Endodermal cell (in vitro differentiated cells): ENCODE measurements around the gene SALL2. TPM values are rescaled to one million over a fixed set of nuclear protein-coding genes. Genes with fewer than 3 reads are reported as not detected.

Experiments used
- DNase-seq: peaks from one replicate; pipeline ENCODE4 v3.0.0-alpha.2; 2017
- H3K27ac ChIP-seq: 2 replicates; pipeline ENCODE4 v1.5.1; 2013; ENCODE audit warnings: mild to moderate bottlenecking, low read depth, low read length, moderate library complexity
- H3K27me3 ChIP-seq: 2 replicates; pipeline ENCODE4 v1.6.1; 2013; ENCODE audit warnings: mild to moderate bottlenecking, low read length, moderate library complexity; ENCODE audit not compliant: insufficient read depth, control insufficient read depth, poor library complexity, severe bottlenecking
- H3K36me3 ChIP-seq: 2 replicates; pipeline ENCODE4 v1.7.0; 2013; ENCODE audit warnings: mild to moderate bottlenecking, low read length, moderate library complexity; ENCODE audit not compliant: control insufficient read depth, insufficient read depth
- H3K4me1 ChIP-seq: one replicate; pipeline ENCODE4 v1.7.0; 2013; ENCODE audit warnings: low read length; ENCODE audit not compliant: control insufficient read depth, insufficient read depth
- H3K4me3 ChIP-seq: 2 replicates; pipeline ENCODE4 v1.5.1; 2013; ENCODE audit warnings: mild to moderate bottlenecking, low read length, moderate library complexity
- H3K9ac ChIP-seq: 2 replicates; pipeline ENCODE4 v1.6.1; 2013; ENCODE audit warnings: mild to moderate bottlenecking, low read length, moderate library complexity; ENCODE audit not compliant: poor library complexity, severe bottlenecking; ENCODE audit errors: extremely low read depth
- H3K9me3 ChIP-seq: 2 replicates; pipeline ENCODE4 v1.6.1; 2013; ENCODE audit warnings: mild to moderate bottlenecking, low read length, moderate library complexity; ENCODE audit not compliant: control insufficient read depth
- H3K27ac Mint-ChIP-seq: 2 replicates; pipeline ENCODE4 v1.8.0; 2020; ENCODE audit warnings: mixed read lengths
- H3K27me3 Mint-ChIP-seq: 2 replicates; pipeline ENCODE4 v1.8.0; 2021; ENCODE audit warnings: mild to moderate bottlenecking, mixed read lengths; ENCODE audit not compliant: insufficient read depth
- H3K36me3 Mint-ChIP-seq: 2 replicates; pipeline ENCODE4 v1.8.0; 2020; ENCODE audit warnings: low read depth, mixed read lengths
- H3K4me1 Mint-ChIP-seq: 2 replicates; pipeline ENCODE4 v1.8.0; 2020; ENCODE audit warnings: mixed read lengths
- H3K4me3 Mint-ChIP-seq: 2 replicates; pipeline ENCODE4 v1.8.0; 2020; ENCODE audit warnings: mild to moderate bottlenecking, moderate library complexity, mixed read lengths
- H3K9me3 Mint-ChIP-seq: 2 replicates; pipeline ENCODE4 v1.8.0; 2020; ENCODE audit warnings: mild to moderate bottlenecking, mixed read lengths
- WGBS, 2 experiments: methylation state at CpG; one replicate each; pipeline versions ENCODE4 v1.1.5 to v1.1.7; 2013; ENCODE audit warnings: missing lambda C conversion rate in 2 of 2, mixed read lengths in 1 of 2; ENCODE audit not compliant: insufficient coverage in 1 of 2, insufficient read length in 1 of 2; 5-methylcytosine and 5-hydroxymethylcytosine counted together
- total RNA-seq, 2 donors: library from RNA; stranded (reverse); fragmentation: NEBNext Ultra II Directional in 1 of 2; extraction: Animal tissue kit (Norgen Biotek cat#: 25700) in 1 of 2; gene quantifications; 2 replicates in 1 of 2; 3 replicates in 1 of 2; pipeline ENCODE4 v1.2.1, GENCODE V29; 2021
- TF ChIP-seq, protein P1 (sequence below): fragments of 200-600 bp; sonication (generic); conservative IDR thresholded peaks from 2 replicates; pipeline ENCODE4 v1.5.0; 2021; ENCODE audit warnings: antibody characterized with exemption, mild to moderate bottlenecking

SALL2 gene
- total RNA-seq, 2 donors from 2014 or later, result 78.6 to 120 TPM

DNA sequence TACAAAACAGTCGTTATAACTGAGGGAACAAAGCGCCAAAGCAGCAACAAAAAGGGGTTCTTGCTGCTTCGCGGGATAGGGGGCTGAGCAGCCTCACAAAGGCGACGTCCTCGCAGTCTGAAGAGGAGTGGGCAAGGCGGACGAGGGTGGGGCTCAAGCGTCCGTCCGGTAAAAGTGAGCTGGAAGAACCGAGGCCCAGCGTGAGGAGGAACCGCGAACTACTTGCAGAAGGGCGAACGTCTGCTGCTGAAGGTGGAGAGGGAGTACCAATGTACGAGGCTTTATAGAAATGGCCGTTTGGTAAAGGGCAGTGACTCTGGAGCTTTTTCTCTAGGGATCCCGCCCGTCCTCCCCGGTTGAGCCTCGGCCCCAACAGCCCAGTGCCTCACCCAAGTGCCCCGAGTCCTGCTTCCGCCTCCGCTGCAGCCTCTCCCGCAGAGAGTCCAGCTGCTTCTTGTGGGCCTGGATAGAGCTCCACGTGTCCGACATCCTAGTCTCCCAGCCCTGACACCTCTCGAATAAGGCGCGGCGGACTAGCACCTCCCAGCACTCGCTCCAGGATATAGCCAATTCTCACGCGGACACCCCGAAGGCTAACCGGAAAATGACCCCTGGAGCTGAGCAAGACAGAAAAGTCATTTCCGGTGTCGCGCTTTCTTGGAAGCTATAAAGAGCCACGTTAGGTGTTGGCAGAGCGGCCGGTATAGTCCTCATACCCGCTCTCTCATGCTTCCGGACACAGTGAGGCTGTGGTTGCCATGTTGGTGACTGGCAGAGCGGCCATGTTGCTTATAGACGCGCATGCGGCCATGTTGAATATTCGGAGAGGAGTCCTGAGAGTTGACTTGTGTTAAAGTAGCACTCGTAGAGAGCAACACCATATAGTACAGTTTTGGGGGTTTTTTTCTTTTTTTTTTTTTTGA, 15.2 kb downstream of the SALL2 start, which contains the start of gene METTL3:
METTL3 (minus strand) TSS at position 606 of the 923 bp plus-strand sequence; CDS start at position 489, 117 bp downstream.
- Histone ChIP-seq H3K4me1 (no peaks in the 10 kb centered on the region), H3K9ac (peak within 1 kb of the TSS; percentile 85), H3K27ac (peak within 1 kb of the TSS; percentile 59), H3K4me3 (peak within 1 kb of the TSS; percentile 99), H3K27me3 (no peaks in the 10 kb centered on the region), H3K36me3 (peaks cover 26% of the 10 kb centered on the region), H3K9me3 (peaks cover 11% of the 10 kb centered on the region)
- Mint-ChIP-seq H3K9me3 (peaks cover 8% of the 10 kb centered on the region), H3K27me3 (no peaks in the 10 kb centered on the region), H3K4me1 (peaks cover 20% of the 10 kb centered on the region), H3K4me3 (peak within 1 kb of the TSS; percentile 99), H3K36me3 (peaks cover 29% of the 10 kb centered on the region), H3K27ac (peak within 1 kb of the TSS; percentile 98)
- 0% methylated on average over 23 to 53 of the region's 53 CpGs for WGBS, 2 experiments
- TF ChIP-seq, protein P1, sequence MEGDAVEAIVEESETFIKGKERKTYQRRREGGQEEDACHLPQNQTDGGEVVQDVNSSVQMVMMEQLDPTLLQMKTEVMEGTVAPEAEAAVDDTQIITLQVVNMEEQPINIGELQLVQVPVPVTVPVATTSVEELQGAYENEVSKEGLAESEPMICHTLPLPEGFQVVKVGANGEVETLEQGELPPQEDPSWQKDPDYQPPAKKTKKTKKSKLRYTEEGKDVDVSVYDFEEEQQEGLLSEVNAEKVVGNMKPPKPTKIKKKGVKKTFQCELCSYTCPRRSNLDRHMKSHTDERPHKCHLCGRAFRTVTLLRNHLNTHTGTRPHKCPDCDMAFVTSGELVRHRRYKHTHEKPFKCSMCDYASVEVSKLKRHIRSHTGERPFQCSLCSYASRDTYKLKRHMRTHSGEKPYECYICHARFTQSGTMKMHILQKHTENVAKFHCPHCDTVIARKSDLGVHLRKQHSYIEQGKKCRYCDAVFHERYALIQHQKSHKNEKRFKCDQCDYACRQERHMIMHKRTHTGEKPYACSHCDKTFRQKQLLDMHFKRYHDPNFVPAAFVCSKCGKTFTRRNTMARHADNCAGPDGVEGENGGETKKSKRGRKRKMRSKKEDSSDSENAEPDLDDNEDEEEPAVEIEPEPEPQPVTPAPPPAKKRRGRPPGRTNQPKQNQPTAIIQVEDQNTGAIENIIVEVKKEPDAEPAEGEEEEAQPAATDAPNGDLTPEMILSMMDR, result no peak
- DNase-seq, result peak; percentile 98

DNA sequence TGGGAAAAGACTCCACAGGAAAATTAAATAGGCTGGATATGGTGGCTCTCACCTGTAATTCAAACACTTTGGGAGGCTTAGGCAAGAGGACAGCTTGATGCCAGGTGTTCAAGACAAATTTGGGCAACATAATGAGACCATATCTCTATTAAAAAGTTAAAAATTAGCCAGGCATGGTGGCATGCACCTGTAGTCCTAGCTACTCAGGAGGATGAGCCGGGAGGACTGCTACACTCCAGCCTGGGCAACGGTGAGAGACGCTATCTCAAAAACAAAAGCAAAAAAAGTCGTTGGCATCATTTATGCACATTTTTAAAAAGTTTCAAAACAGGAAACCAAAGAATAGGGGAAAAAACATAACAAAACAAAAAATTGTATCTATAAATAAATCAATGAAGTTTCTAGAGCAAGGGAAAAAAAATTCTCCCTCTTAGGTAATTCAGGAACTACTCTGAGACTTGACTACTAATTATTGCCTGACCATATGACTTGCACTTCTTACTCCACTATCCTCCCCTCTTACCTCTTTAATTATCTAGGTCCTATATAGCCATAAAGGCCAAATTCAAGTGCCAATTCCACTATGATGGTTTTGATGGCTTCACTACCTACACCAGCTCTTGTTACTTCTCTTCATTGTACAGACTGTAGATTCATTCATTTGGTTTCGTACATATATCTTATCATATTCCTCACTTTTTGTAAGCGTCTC, 16.6 kb downstream of the SALL2 start:
- H3K9ac ChIP-seq, result peak overlapping the region; percentile 85

GRCh38 chr14:21506557-21506956, 19.6 kb downstream of the SALL2 start:
- Mint-ChIP-seq H3K9me3 (peaks cover 3% of the 10 kb centered on the region), H3K4me1 (peaks cover 14% of the 10 kb centered on the region), H3K27me3 (no peaks in the 10 kb centered on the region), H3K27ac (no peak overlapping the region), H3K36me3 (peaks cover 53% of the 10 kb centered on the region), H3K4me3 (no peak overlapping the region)
- Histone ChIP-seq H3K36me3 (peaks cover 63% of the 10 kb centered on the region), H3K27me3 (no peaks in the 10 kb centered on the region), H3K27ac (no peak overlapping the region), H3K9ac (no peak overlapping the region), H3K4me1 (no peaks in the 10 kb centered on the region), H3K4me3 (no peak overlapping the region), H3K9me3 (peaks cover 5% of the 10 kb centered on the region)
- TF ChIP-seq, protein P1, result no peak
- 100% methylated on average over 1 of the region's 2 CpGs; no CpG with 5 or more reads in 1 of the 2 experiments for WGBS, 2 experiments
- no peak for DNase-seq

More for the DNA sequence above, 16.6 kb downstream of the SALL2 start:
- Mint-ChIP-seq H3K36me3 (peaks cover 32% of the 10 kb centered on the region), H3K27me3 (no peaks in the 10 kb centered on the region), H3K27ac (no peak overlapping the region), H3K4me1 (peaks cover 22% of the 10 kb centered on the region), H3K9me3 (peaks cover 8% of the 10 kb centered on the region), H3K4me3 (peak overlapping the region; percentile 99)
- peaks cover 11% of the 10 kb centered on the region for H3K9me3 ChIP-seq
- H3K36me3 ChIP-seq, result peaks cover 35% of the 10 kb centered on the region
- WGBS, 2 experiments, result 87 to 92% methylated on average over 4 to 6 of the region's 6 CpGs
- no peaks in the 10 kb centered on the region for H3K4me1 ChIP-seq
- no peak overlapping the region for H3K27ac ChIP-seq
- TF ChIP-seq, protein P1, result no peak
- H3K27me3 ChIP-seq, result no peaks in the 10 kb centered on the region
- DNase-seq, result no peak
- H3K4me3 ChIP-seq, result peak overlapping the region; percentile 99
